GM12872 (cell line): ENCODE data around the gene KIF1A.

Experiments
- CTCF ChIP-seq: IDR thresholded peaks from 3 replicates; pipeline ENCODE4 v1.5.1; 2011; ENCODE audit warnings: low read depth, mild to moderate bottlenecking, low read length, moderate library complexity; ENCODE audit not compliant: insufficient read depth

KIF1A gene

GRCh38 chr2:240794178-240794721, 25.8 kb downstream of the KIF1A start:
- no peak for TF ChIP-seq CTCF

DNA sequence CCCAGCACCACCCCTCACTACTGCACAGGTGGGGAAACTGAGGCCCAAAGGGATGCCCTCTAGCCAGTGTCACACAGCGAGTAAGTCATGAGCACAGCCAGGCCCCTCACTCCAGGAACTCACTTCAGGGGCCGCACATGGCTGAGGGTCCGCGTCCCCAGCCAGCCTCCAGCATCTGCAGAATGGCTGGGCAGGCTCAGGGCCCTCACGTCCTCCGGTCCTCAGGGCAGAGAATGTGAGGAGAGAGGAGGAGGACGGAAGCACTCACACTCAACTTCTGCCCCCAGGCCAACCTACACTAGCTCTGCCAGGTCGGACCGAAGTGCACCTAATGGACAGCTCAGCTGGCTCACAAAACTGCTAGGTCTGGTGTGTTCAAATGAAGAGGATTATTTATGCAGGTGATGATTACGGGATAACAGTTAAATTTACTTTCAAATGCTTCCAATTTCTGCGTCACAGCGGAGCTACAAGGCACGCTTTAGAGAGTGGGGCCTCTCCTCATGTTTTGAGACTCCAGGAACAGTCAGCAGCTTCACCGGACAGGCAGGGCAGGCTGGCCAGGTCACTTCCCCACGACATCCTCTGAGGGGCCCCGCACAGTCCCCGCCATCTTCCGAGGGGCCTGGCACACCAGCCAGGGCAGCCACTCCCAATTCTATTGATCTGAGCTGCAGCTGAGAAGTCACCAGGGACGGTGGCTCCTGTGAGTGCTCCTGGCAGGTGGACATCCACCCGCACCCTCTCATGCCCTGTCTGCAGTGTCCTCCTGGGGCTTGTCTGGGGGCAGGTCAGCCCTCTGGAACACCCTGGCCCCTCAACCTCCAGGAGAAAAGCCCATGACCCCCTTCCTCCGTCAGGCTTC, 26.5 kb downstream of the KIF1A start:
- TF ChIP-seq CTCF: no peak

DNA sequence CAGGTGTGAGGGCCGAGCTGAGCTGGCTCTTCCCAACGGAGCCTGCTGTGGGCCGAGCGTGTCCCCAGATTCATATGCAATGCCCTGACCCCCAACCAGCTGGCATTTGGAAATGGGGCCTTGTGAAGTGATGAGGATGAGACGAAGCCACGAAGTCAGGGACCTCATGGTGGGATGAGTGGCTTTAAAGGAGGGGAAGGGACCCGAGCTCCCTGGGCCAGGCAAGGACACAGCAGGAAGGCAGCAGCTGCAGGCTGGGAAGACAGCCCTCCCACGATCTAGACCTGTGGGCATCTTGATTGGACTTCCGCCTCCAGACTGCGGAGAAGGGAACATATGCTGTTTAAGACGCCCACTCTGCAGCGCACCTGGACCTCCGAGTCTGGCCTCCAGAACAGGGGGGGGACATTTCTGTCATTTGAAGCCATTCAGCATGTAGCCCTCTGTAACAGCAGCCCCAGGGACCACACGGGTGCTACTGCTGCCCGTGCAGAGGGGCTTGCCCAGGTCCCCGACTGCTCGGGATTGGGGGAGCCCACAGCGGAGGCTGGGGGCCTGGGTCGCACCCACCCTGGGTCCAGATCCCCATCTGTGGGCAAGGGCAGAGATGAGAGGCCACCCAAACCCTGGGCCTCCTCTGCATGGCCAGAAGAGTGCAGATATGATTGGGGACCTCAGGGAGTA, 27.2 kb downstream of the KIF1A start:
- no peak for TF ChIP-seq CTCF

DNA sequence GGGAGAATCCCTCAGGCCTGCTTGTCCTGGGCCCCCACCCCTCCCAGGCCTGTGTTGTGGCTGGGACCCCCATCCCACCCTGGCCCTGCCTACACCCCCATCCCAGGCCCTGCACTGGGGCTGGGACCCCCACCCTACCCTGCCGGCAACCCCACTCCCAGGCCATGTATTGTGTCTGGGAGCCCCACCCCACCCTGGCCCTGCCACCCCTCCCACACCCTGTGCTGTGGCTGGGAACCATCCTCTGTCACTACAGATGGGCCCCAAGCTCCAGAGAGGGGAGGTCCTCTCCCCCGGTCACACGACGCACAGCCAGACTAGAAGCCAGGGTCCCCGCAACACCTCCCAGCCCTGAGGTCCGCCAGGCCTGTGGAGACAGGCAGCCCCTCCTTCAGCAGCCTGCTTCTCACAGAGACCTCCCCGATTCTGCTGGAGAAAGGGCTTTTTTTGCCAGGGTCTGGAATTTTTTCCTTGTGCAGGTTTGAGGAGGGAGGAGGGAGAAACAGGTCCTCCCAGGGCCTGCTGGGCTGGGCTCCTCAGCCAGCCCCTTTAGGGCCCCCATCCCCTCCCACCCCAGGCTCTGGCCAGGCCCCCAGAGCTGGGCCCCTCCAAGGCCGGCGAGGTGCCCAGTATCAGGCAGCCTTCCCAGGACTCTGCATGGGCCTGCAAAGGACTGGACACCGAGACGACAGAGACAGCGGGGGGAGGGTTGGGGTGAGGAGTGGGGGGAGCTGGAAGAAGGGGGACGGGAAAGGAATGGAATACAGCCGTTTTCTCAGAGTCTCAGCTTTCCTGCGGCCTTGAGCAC, 28.0 kb downstream of the KIF1A start:
- TF ChIP-seq CTCF: no peak

GRCh38 chr2:240791221-240791800, 28.7 kb downstream of the KIF1A start:
- no peak for TF ChIP-seq CTCF

DNA sequence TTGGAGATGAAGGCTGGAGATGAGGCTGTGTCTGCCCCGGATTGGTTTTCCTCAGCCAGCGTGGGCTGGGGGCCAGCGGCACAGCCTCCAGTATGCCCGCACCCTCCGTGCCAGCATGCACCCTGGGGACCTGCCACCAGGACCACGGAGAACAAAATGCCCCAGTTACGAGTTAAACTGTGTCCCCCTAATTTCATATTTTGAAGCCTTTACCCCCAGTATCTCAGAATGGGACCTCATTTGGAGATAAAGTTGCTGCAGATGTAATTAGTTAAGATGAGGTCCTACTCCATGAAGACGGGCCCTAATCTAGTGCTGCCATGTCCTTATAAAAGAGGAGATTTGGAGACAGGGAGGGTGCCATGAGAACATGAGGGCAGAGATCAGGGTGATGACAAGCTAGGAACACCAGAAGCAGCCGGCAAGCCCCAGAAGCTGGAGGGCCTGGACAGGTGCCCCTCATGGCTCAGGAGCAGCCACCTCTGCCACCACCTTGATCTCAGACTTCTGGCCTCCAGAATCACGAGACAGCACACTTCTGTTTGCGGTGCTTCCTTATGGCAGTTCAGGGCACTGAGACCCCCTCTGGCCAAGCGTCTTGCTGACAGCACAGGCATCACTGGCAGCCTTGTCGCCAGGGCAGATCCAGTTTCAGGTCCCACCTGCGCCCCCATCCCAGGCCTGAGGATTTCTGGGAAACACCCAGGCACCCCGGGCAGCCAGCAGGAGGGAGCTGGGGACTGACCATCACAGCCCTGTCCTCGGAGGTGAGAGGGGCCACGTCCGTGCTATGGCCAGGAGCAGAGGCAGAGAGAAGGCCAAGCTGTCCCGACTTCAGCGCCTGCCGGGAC, 29.4 kb downstream of the KIF1A start:
- no peak for TF ChIP-seq CTCF
